GM19239 (cell line): ENCODE data around the gene ATF2.
"Not testable (repeated sequence)": the region's sequence is repeated elsewhere in the genome, so short reads cannot be mapped to it uniquely, and the experiment has no call there.

Experiments
- DNase-seq: peaks from one replicate; pipeline ENCODE4 v3.0.0; 2011; ENCODE audit warnings: low spot score; ENCODE audit not compliant: insufficient read length
- FAIRE-seq: peaks from 2 replicates; lab custom pipeline; 2011; peaks lifted over from hg19 to GRCh38; lab: Jason Lieb, UNC

The ATF2 gene

GRCh38 chr2:175101514-175101913 lies 66.5 kb downstream of the ATF2 start:
- peak; percentile 33 for FAIRE-seq
- no peak for DNase-seq

DNA sequence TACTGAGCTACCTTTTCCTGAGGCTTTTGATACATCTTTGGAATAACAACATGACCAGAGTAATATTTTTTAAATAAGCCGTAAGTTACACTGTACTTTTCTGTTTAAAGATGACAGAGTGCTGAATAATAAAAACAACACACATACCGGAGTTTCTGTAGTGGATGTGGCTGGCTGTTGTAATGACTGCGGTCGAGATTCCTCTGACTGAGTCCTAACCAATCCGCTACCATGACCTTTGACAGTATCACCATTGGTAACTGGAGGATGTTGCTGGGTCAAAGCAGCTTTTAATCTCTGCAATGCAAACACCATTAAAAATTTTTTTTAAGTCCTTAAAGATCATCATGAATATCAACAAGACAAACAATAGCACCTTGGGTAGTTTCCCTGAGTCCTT lies 70.7 kb downstream of the ATF2 start:
- no peak for FAIRE-seq
- DNase-seq = no peak

DNA sequence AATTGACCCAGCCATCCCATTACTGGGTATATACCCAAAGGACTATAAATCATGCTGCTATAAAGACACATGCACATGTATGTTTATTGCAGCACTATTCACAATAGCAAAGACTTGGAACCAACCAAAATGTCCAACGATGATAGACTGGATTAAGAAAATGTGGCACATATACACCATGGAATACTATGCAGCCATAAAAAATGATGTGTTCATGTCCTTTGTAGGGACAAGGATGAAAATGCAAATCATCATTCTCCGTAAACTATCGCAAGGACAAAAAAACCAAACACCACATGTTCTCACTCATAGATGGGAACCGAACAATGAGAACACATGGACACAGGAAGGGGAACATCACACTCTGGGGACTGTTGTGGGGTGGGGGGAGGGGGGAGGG lies 83.9 kb downstream of the ATF2 start:
- FAIRE-seq, DNase-seq: not testable (repeated sequence)

DNA sequence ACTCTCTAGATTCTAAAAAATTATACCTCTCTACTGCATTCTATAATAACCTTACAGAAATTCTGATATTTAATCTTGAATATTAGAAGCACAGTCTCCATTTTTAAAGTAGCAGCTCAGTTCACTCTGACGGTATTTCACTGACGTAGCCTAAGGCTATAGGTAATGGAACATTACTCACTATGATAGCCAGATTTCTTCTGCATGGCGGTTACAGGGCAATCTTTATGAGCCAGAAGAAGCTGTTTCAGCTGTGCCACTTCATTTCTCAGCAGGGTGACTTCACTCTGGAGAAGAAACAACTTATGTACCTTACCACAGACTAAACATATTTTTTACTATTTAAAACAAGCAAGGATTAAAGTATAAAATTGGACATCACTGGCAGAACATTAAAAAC lies 87.5 kb downstream of the ATF2 start:
- DNase-seq (no peak), FAIRE-seq (no peak)

DNA sequence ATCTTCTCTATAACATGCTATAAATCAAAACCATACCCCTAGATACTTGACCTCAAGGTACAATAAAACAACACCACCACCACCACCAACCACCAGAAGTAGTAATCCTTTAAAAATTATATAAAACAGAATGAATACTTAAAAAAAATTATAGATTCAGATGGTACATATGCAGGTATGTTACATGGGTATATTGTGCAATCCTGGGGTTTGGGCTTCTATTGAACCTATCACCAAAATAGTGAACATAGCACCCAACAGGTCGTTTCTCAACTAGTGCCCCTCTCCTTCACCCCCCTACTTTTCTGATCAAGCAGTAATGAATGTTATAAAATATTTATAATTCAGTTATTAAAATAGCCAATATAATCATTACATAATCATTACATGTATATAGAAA lies 91.7 kb downstream of the ATF2 start:
- DNase-seq (no peak), FAIRE-seq (no peak)

- DNase-seq (no peak), FAIRE-seq (no peak)
Measured at GRCh38 chr2:175074478-175074877, 93.5 kb downstream of the ATF2 start.

DNA sequence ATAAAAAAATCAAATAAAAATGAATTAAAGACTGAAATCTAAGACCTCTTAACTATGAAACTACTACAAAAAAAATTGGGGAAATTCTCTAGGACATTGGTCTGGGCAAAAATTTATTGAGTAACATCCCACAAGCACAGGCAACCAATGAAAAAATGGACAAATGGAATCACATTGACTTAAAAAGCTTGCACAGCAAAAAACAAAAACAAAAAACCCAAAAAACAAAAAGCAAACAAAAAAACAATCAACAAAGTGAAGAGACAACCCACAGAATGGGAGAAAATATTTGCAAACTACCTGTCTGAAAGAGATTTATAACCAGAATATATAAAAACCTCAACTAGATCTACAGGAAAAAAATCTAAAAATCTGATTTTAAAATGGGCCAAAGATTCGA lies 99.5 kb downstream of the ATF2 start:
- FAIRE-seq = no peak
- DNase-seq = no peak

DNA sequence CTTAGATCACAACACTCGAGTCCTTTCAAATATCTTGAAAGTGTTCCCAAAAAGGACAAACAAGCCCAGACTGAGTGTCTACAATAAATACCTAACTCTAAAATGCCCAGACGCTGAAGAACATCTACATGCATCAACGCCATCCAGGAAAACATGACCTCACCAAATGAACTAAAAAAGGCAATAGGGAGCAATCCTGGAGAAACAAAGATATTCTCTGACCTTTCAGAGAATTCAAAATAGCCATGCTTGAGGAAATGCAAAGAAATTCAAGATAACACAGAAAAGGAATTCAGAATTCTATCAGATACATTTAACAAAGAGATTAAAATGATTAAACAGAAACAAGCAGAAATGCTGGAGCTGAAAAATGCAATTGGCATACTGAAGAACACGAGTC lies 101.6 kb downstream of the ATF2 start:
- DNase-seq (no peak), FAIRE-seq (no peak)

DNA sequence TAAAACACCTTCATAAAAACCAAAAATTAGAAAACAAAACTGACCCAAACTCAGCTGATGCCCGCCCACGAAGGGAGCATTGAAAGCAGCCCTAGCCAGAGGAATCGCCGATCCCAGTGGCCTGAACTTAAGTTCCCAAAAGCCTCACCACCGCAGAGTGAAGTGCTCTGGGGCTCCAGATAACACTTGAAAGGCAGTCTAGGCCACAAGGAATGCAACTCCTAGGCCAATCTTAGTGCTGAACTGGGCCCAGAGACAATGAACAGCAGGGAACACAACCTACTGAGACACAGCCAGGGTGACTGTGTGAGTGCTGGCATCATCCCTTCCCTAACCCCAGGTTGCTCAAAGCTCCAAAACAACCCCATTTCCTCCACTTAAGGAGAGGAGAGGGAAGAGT lies 103.2 kb downstream of the ATF2 start:
- FAIRE-seq (no peak), DNase-seq (no peak)

DNA sequence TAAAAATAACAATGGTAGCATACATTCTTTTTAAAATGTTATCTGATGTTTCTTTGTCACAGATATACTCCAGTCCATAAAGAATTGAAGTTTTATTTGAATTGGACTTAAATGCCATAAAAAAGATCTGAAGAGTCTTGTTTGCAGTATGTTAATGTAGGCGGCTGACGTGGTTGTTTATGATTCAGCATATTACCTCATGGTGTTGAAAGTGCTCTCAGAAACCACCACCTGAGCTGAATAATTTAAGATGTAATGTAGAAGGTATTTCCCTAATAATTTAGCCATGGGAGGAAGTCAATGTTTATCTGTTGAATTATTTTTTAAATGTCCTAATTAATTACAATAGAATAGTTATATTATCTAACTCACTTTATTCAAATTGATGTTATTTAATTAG lies 104.3 kb downstream of the ATF2 start:
- no peak for FAIRE-seq
- DNase-seq = no peak

GRCh38 chr2:175062787-175063585 lies 105.0 kb downstream of the ATF2 start:
- FAIRE-seq (no peak), DNase-seq (no peak)

DNA sequence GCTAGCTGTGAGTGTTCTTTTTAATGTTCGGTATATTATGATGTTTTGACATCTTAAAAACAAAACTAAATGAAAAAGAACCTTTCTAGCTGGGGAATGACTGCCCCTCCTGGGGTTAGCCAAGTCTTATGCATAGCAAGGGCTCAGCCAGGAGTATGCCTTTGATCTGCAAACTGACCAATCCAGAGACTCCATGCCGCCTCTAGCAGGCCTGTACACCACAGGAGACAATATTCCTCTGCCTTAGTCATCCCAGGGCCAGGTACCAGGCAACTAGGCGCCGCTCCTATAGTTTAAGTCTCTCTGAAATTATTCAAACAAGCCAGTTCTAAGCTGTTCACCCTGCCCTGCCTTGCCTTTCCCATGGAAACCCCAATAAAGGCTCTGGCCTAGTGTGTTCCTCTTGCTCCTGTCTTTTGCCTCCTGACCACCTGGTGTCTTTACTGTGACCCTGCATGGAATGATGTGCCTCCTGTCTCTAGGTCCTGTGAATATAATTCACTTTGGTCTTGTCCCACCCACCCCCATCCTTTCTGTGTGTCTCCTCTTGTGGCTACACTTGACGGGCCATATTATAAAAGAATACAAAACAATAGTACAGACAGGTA lies 110.8 kb downstream of the ATF2 start:
- no peak for FAIRE-seq
- no peak for DNase-seq

- FAIRE-seq (no peak), DNase-seq (no peak)
Measured at GRCh38 chr2:175055993-175056392, 112.0 kb downstream of the ATF2 start.

- FAIRE-seq = no peak
- DNase-seq = no peak
Measured at GRCh38 chr2:175054340-175054739, 113.7 kb downstream of the ATF2 start.

GRCh38 chr2:175049661-175050060 lies 118.3 kb downstream of the ATF2 start:
- FAIRE-seq (no peak), DNase-seq (no peak)

- DNase-seq (no peak), FAIRE-seq (peak; percentile 68)
Measured at GRCh38 chr2:175048275-175048674, 119.7 kb downstream of the ATF2 start.

DNA sequence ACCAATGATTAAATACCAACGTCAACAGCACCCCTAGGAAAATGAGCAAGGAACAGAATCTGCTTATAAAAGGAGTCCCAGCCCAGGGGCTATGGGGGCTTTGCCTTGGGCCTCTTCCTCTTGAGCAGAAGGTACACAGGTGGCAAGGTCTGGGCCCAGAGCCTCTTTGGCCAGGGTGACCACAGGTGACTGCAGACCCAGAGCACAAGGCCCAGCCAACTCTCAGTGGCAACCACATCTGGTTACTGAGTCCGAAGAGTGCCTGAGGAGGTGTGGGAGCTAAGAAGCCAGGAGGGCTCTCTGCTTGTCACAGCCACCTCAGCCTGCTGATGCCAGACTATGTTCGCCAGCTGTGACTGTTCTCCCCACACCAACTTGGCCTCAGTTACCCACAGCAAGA lies 128.5 kb downstream of the ATF2 start:
- FAIRE-seq (no peak), DNase-seq (no peak)

DNA sequence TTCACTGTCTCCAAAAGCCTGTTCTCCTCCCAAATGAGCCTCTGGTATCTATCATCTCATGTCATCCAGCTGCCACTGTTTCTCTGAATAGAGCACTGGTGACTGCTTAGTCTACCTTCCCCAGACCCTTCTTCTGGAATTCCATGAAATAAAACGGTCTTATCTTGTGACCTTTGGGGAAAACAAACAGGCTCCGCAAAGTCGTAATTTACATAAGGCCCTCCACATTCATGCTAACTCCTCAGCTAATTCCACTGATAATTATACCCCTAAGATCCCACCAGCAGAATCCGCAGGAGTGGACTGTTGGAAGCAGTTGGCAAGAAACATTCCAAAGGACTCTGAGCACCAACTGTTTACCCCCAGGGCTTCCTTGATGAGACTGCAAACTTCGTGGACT lies 129.0 kb downstream of the ATF2 start:
- DNase-seq = no peak
- FAIRE-seq = no peak

DNA sequence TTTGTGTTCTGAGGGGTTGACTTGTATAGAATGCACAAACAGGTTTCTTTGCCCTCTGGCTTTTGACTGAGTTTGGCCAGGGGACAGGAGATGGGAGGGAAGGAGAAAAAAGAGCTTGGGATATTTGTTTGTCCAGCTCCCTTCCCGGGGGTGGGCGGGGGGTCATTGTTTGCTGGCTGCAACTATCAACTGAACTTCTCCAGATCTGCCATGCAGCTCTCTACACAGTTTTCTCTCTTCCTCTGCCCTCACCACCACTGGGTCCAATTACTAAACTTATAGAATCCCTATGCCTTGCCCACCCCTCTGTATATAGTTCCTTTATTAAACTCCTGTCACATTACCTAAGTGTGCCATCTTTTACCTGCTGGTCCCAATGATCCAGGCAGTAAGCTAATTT lies 130.1 kb downstream of the ATF2 start:
- FAIRE-seq (no peak), DNase-seq (no peak)

GRCh38 chr2:175036582-175037018 lies 131.4 kb downstream of the ATF2 start:
- FAIRE-seq (peak; percentile 71), DNase-seq (peak; percentile 16)

DNA sequence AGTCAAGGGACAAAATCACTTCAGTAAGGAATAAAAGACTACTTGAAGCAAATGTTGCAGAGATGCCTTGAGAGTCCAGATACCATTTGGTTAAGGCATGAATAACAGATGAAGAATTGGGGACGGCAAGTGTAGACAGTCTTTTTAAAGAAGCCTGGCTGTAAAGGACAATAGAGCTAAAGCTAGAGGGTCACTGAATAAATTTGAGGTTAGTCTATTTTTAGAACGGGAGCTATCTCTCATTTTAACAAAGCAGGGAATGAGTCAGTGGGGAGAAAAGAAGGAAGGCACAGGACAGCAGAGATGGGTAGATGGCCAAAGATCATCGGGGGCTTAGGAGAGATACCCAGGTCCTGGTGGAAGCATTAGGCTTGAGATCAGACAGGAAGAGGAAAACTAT lies 132.2 kb downstream of the ATF2 start:
- no peak for FAIRE-seq

DNA sequence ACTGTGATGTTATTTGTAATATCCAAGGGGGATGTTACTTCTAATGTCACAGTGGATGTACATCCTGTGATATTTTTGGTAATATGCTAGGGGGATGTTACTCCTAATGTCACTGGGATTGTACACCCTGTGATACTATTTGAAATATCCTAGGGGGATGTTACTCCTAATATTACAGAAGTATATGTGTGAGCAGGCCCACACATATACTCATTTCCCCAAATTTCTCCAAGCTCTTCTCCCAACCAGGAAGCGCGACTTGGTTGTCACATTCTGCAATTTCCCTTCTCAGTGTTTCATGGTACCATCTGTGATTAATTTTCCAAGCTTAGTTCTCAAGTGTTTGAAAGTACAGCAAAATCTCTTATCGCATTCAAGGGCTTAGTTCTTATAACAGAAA lies 133.3 kb downstream of the ATF2 start:
- DNase-seq (no peak), FAIRE-seq (no peak)

More for the DNA sequence above, 132.2 kb downstream of the ATF2 start:
- DNase-seq = no peak
